PFSK-1 (cell line): ENCODE measurements around the gene CLASP1.

ENCODE experiments used
- FOXP2 ChIP-seq: optimal IDR thresholded peaks from 2 replicates; pipeline ENCODE3; 2011; ENCODE audit warnings: borderline replicate concordance, control low read depth, inconsistent platforms; ENCODE audit not compliant: insufficient read depth; ENCODE audit errors: extremely low read length, extremely low read depth
- POLR2AphosphoS5 ChIP-seq: IDR thresholded peaks from 2 replicates; pipeline ENCODE4 v1.6.1; 2012; ENCODE audit warnings: low read depth, mild to moderate bottlenecking, control low read depth, low read length, moderate library complexity
- SIN3A ChIP-seq: IDR thresholded peaks from 2 replicates; pipeline ENCODE4 v1.6.1; 2012; ENCODE audit warnings: mild to moderate bottlenecking, low read length, moderate library complexity, borderline replicate concordance; ENCODE audit not compliant: insufficient read depth
- TAF1 ChIP-seq: IDR thresholded peaks from 2 replicates; pipeline ENCODE4 v1.6.1; 2012; ENCODE audit warnings: low read length, control low read depth, borderline replicate concordance; ENCODE audit not compliant: insufficient read depth
- TF ChIP-seq, protein P1 (sequence below), 2 experiments: IDR thresholded peaks; 2 replicates each; pipeline versions ENCODE4 v1.6.1 to v1.8.0; 2011 to 2012; ENCODE audit warnings: low read depth in 2 of 2, low read length in 2 of 2, control low read depth in 1 of 2, inconsistent platforms in 1 of 2, mild to moderate bottlenecking in 1 of 2, moderate library complexity in 1 of 2; ENCODE audit not compliant: insufficient read depth in 1 of 2

CLASP1 gene

DNA sequence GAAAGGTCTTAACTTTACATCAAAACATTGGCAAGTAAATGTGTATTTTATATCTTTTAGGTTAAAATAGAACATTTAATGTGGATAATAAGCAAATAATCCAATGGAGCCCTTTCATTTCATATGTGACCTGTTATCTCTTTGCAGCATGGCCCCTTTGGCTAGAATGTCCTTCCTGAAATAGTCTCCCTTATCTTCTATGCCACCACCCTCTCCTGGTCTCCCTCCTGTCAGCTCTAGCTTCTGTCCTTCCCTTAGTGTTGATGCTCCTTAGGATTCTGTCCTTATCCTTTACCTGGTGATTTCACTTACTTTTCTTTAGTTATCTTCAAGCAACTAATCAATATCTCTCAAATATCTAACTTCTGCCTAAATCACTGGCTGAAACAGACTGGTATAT, 277.2 kb downstream of the CLASP1 start:
- no peak for TF ChIP-seq TAF1
- TF ChIP-seq FOXP2 = no peak
- TF ChIP-seq POLR2AphosphoS5 = no peak
- TF ChIP-seq, protein P1, sequence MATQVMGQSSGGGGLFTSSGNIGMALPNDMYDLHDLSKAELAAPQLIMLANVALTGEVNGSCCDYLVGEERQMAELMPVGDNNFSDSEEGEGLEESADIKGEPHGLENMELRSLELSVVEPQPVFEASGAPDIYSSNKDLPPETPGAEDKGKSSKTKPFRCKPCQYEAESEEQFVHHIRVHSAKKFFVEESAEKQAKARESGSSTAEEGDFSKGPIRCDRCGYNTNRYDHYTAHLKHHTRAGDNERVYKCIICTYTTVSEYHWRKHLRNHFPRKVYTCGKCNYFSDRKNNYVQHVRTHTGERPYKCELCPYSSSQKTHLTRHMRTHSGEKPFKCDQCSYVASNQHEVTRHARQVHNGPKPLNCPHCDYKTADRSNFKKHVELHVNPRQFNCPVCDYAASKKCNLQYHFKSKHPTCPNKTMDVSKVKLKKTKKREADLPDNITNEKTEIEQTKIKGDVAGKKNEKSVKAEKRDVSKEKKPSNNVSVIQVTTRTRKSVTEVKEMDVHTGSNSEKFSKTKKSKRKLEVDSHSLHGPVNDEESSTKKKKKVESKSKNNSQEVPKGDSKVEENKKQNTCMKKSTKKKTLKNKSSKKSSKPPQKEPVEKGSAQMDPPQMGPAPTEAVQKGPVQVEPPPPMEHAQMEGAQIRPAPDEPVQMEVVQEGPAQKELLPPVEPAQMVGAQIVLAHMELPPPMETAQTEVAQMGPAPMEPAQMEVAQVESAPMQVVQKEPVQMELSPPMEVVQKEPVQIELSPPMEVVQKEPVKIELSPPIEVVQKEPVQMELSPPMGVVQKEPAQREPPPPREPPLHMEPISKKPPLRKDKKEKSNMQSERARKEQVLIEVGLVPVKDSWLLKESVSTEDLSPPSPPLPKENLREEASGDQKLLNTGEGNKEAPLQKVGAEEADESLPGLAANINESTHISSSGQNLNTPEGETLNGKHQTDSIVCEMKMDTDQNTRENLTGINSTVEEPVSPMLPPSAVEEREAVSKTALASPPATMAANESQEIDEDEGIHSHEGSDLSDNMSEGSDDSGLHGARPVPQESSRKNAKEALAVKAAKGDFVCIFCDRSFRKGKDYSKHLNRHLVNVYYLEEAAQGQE (IDR thresholded peaks at IDR 0.05; ENCODE audit: insufficient read depth in 1 of 2, low read depth in 2 of 2, low read length in 2 of 2) = no peak
- no peak for TF ChIP-seq SIN3A

DNA sequence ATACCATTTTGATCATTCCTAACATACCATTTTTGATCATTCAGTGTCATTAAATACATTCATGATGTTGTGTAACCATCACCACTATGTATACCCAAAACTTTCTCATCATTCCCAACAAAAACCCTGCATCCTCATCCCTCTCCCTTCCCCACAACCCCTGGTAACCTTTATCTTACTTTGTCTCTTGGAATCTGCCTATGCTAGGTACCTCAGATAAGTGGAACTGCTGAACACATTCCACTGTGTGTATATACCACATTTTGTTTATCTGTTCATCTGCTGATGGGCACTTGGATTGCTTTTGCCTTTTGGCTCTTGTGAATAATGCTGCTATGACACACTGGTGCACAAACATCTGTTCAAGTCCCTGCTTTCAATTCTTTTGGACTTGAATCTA, 280.4 kb downstream of the CLASP1 start:
- TF ChIP-seq SIN3A = no peak
- TF ChIP-seq, protein P1 (IDR thresholded peaks at IDR 0.05; ENCODE audit: insufficient read depth in 1 of 2, low read depth in 2 of 2, low read length in 2 of 2) = no peak
- TF ChIP-seq FOXP2 = no peak
- no peak for TF ChIP-seq POLR2AphosphoS5
- no peak for TF ChIP-seq TAF1

DNA sequence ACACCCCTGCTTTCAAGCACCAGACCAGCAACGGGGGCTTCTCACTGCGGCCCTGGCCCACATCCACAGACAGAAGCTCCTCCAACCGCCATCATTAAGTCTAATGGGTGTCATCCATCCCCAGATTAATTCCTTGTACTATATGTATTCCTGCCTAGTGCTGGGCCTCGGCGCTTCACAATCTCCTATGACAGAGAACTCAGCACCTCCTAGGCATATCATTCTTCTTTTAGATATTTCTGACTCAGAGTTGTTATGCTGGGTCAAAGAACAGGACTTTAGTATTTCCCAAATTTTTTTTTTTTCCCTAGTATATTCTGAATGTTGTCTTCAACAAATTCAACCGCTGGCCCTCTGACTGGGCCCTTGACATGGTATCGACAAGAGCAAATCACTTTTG, 281.1 kb downstream of the CLASP1 start:
- TF ChIP-seq SIN3A (no peak), POLR2AphosphoS5 (no peak), FOXP2 (no peak), TAF1 (no peak)
- TF ChIP-seq, protein P1 (IDR thresholded peaks at IDR 0.05; ENCODE audit: insufficient read depth in 1 of 2, low read depth in 2 of 2, low read length in 2 of 2) = no peak

DNA sequence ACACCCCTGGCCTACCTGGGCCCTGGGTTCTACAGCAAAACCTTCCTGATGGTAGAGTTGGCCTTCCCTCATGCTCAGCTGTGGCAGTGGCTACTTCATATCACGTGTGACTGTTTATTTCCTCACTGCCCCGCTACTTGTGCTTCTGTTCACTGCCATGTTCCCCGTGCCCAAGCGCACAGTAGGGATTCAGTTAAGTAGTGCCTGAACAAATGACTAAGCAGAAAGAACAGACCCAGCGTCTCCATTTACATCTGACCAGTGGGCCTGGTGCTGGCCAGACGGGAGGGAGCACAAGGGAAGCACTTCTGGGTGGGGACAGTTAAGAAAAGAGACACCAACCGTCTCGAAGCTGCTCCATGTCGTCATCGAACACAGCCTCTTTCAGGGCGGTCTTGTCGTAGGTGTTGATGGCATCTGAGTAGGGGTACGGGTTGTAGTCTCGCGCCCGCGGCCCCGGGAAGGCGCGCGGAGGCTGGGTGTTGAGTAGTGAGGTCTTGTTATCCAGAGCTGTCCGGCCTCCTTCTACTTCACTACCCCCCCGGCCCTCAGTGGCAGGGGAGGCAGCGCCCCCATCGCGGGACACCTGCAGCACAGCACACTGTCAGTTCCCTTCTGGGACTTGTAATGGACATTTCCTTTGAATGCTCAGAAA, 281.9 kb downstream of the CLASP1 start:
- no peak for TF ChIP-seq SIN3A
- TF ChIP-seq, protein P1 (IDR thresholded peaks at IDR 0.05; ENCODE audit: insufficient read depth in 1 of 2, low read depth in 2 of 2, low read length in 2 of 2) = no peak
- TF ChIP-seq POLR2AphosphoS5 = no peak

DNA sequence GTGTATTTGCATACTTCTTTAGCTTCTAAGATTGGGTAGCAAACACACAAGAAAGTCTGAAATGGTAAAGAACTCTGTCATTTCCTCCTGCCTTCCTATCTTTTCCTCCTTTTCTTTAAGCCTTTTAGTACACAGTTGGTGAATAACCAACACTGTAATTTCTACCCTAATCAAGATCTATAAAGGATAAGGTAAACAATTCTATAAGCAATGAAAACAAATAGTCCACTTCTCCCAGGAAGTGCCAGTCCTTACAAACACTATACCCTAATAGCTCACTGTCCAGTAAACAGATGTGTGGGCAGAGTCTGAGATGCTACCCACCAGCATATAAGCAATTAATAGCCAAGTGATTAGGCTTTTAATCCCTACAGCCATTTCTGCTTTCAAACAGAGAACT, 283.2 kb downstream of the CLASP1 start:
- TF ChIP-seq, protein P1 (IDR thresholded peaks at IDR 0.05; ENCODE audit: insufficient read depth in 1 of 2, low read depth in 2 of 2, low read length in 2 of 2) = no peak
- TF ChIP-seq FOXP2 (no peak), TAF1 (no peak), SIN3A (no peak), POLR2AphosphoS5 (no peak)
